HG03432 (cell line): ENCODE results near the gene SMURF2.
A peak's percentile ranks its signal among the peaks of the same experiment; 100 is the strongest.
"Not testable (repeated sequence)": the region's sequence is repeated elsewhere in the genome, so short reads cannot be mapped to it uniquely, and the experiment has no call there.

ENCODE experiments used
- ATAC-seq: cut with Tn5 transposase; IDR thresholded peaks from one replicate; pipeline ENCODE4 v1.9.1; 2021; ENCODE audit warnings: mild to moderate bottlenecking, moderate library complexity; ENCODE audit not compliant: unreplicated experiment

The SMURF2 gene

DNA sequence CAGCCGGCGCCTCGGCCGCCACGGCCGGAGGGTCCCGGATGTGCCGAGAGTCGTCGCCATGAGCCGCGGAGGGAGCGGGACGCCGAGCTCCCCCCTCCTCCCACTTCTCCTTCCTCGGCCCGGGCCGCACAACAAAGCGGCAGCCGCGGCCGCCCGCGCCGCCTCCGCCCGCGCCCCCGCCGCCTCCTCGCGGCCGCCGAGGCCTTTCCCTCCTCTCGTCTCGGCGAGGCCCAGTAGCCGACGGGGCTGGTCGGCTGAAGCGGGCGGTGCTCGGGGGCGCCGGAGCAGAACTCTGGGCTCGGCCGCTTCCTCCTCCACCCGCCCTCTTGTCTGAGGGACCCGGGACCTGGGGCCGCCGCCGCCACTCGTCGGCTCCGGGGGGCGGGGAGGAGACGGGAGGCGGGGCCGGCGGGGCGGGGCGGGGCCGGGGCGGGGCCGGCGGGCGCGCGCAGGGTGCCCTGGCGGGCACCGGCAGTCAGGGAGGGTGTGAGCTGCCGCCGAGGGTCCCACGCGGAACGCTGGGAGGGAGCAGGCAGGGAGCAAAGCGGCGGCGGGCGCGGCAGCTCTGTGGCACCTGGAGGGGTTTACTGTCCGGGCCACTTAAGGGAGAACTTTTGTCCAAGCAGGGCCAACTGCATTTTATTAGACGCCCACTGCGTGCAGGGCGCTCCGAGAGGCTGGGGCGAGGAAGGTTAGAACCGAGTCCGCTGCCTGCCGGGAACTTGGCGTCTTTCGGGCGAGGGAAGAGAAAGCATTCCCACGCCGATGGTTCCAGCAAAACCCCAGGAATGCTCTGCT, at the start of gene SMURF2:
SMURF2 (minus strand) TSS at position 332 of the 798 bp plus-strand sequence. CDS start 427 bp downstream, outside the sequence.
- peak; percentile 85 for ATAC-seq

DNA sequence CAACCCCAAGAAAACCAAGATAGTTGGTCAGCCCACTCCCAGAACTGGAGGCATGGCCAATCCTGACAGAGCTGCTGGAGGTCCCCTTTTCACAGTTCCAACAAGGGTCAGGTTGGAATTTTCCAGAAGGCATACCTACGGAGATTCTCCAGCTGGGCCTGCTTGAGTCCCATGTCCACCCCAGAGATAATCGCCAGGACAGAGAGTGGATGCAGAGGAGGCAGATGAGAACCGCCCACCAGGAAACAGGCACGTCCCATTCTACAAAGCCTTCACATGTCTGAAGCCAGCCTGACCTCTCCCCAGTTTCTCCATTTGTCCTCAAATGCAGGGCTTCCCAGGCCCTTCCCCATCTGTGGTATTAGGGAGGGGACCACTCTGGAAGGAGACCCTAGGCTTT, 47.4 kb upstream of the SMURF2 start:
- no peak for ATAC-seq

DNA sequence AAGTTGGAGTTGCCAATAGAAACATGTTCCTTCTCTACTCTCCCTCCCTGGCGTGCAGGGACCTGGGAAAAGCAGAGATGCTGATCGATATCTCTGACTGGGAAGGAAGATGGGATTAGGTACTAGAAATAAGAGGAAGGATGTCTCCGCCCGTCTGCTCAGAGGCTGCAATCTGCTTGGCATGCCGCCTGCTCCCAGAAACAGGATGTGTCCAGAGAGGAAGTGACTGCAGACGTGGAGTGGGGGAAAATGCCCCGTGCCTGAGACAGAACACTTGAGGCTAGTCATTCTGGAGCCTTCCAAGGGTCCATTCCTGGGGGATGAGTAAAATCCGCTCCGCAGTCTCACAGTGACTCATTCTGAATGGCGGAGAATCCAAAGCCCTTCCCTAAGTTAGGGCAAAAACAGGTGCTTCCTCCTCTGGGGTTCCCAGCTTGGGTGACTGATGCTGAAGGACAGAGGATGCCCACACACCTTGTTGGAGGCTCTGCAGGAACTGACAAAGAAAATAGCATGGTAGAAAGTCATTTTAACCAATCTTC, 45.0 kb upstream of the SMURF2 start:
- ATAC-seq = no peak

DNA sequence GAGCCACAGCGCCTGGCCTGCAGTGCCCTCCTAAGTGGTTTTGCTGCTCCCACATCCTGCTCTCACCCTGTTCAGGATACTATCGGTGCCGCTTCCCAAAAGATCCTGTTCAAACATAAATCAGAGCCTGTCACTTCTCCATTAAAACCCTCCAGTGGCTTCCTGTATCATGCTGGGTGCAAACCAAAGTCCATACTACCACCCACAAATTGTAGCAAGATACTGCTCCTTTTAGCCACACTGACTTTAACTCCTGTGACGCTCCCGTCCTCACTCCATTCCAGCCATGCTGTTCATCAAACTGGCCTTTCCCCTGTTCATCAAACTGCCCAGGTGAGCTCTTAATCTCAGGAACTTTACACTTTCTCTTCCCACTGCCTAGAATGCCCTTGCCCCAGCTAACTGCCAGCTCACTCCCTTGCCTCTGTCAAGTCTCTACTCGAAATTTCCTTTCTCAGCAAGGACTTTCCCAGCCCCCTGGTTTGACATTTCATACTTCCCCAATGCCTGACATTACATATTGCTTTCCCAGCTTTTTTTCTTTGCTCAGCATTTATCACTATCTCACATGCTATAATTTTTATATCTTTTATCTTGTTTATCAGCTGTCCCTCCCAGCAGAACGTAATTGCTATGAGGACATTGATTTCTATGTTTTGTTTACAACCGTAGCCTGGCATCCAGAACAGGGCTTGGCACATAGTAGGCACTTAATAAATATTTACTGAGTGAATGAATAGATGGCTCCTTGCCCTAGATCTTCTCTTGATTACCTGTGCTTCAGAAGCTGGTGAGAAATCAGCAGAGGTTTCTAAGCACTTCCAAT, 44.3 kb upstream of the SMURF2 start:
- no peak for ATAC-seq

DNA sequence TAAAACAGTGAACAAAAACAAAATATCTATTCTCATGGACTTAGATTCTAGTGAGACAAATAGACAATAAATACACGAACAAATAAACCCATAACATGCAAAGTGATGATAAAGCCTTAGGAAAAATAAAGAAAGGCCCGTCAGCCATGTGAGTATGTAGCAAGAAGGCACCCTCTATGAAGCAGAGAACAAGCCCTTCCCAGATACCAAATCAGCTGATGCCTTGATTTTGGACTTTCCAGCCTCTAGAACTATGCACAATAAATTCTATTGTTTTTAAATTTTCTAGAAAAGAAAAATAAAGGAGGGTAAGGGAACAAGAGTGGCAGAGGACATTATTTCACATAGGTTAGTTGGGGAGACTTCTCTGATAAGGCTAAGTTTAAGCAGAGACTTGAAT, 40.7 kb upstream of the SMURF2 start:
- no peak for ATAC-seq

DNA sequence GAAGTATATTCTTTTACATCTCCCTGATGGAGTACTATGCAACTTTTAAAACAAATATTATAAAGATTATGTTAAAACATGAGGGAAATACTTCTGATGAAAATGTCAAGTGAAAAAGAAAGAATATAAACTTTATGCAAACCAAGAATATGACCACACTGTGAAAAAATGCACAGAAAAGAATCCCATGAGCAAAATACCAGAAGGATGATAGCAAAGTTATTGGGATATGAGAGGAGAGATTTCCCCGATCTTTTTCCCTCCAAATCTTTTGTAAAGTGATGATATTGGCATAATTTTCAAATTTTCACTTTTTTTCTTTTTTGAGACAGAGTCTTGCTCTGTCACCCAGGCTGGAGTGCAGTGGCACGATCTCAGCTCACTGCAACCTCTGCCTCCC, 36.6 kb upstream of the SMURF2 start:
- no peak for ATAC-seq

DNA sequence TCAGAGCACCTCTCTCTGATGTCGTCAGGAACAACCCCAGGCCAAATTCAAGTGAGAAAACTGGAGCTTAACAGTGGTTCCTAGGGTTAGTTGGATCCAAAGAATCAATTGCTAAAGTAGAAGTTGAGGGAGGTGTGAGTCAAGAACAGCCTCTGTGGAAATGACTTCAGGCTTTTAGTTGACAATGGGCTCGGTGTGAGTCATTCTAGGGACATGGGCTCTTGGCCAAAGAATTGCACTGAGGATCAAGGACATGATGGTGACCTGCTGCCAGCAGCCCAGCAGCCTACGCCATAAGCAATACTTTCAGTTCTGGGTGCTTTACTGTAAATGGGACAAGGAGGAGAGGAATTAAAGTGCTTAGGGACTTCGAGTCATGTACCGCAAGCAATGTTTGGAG, 32.1 kb upstream of the SMURF2 start:
- no peak for ATAC-seq

DNA sequence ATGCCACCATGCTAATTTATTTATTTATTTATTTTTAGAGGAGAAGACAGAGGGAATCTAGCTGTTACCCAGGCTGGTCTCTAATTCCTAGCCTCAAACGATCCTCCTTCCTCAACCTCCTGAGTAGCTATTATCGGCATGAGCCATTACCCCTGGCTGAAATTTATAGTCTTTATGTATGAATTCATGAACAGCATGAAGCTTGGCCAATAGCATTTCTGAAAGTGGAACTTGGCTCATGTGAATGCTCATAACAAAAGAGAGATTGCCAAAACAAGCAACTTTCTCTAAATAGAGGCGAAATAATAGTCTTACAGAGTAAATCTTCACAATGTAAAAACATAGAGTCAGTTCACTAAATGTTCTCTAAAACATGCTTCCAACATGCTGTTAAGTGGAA, 30.1 kb upstream of the SMURF2 start:
- no peak for ATAC-seq

DNA sequence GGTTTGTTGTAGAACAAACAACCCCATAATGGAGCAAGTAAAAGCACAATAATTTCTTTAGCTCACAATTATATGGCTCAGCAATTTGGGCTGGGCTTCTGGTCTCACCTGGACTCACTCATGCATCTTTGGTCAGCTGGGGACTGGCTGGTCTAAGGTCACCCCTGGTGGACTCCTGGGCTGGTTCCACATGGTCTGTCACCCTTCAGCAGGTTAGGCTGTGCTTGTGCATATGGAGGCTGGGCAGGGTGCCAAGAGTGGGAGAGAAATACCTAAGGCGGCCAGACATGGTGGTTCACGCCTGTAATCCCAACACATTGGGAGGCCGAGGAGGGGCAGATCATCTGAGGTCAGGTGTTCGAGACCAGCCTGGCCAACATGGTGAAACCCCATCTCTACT, 27.0 kb upstream of the SMURF2 start:
- no peak for ATAC-seq

DNA sequence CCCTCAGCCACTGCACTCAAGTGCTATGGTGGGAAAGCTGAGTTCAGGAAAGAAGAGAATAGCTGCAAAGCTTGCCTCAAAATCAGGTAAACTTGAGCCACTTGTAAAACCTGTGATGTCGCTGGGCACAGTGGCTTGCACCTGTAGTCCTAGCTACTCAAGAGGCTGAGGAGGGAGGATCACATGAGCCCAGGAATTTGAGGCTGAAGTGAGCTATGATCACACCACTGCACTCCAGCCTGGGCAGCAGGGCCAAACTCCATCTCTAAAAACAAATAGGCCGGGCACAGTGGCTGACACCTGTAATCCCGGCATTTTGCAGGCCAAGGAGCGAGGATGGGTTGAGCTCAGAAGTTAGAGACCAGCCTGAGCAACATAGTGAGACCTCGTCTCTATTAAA, 26.4 kb upstream of the SMURF2 start:
- no peak for ATAC-seq

DNA sequence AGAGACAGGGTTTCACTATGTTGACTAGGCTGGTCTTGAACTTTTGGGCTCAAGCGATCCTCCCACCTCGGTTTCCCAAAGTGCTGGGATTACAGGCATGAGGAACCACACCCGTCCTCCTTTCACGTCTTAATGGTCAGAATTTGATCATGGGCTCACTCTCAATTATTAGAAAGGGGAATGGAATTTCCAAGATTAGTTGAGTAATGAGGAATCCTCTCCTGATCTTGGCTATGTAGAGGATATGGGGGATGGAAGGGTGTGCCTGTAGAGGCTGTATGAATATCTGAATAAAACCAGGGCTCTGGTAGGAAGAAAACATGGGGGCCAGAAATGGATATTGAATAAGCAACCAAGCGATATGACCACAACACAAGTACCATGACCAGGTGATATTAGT, 25.9 kb upstream of the SMURF2 start:
- no peak for ATAC-seq

DNA sequence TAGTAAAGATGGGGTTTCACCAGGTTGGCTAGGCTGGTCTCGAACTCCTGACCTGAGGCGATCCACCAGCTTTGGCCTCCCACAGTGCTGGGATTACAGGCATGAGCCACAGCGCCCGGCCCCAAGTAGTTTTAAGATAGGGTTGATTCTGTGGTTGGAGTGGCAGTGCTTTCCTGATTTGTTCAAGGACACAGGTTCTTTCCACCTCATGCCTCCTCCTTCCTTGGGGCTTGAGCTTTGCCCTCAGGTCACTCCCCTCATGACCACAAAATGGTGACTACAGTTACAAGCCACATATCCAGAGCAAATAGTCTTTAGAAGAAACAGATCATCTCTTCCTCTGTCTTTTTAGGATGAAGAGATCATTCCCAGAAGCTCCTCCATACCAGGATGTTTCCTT, 25.3 kb upstream of the SMURF2 start:
- ATAC-seq = no peak

DNA sequence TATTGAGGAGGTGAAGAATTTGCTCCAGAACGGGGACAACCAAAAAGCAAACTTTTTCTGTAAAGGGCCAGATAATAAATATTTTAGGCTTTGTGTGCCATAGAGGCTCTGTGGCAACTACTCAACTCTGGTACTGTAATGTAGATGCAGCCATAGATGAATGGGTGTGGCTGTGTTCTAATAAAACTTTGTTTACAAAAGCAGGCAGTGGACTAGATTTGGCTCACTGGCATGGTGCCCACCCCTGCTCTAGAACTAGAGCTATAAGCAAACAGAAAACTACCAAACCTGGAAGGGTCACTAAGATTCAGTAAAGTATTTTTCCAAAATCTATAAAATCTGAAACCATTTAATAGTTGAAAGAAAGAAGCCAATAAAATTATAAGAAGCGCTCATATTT, 24.6 kb upstream of the SMURF2 start:
- ATAC-seq = no peak

DNA sequence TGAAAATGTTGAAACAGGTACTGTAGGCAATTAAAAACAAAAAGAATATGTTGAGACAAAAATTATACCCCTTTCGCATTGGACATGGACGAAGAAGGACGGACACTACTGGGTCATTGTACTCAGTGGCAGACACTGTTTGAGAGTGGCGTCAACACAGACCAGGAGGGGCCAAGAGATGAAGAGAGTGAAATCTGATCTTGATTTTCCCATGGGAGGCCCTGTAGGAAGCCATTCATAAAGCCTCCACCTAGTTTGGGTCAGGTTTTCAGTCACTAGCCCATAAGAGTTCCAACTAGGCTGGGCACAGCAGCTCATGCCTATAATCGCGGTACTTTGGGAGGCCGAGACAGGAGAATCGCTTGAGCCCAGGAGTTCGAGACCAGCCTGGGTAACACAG, 23.6 kb upstream of the SMURF2 start:
- no peak for ATAC-seq

DNA sequence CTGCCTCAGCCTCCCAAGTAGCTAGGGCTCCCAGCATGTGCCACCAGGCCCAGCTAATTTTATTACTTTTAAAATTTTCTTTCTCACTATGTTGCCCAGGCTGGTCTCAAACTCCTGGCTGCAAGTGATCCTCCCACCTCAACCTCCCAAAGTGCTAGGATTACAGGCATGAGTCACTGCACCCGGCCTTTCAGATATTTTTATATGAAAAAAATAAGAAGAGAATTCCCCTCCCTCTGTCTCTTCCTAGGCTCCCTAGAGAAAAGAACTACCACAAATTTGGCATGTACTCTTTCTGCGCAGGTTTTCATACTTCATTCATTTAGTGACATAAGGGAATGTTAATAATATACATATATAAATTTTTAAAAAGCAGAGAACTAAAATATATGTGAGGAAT, 21.7 kb upstream of the SMURF2 start:
- no peak for ATAC-seq

DNA sequence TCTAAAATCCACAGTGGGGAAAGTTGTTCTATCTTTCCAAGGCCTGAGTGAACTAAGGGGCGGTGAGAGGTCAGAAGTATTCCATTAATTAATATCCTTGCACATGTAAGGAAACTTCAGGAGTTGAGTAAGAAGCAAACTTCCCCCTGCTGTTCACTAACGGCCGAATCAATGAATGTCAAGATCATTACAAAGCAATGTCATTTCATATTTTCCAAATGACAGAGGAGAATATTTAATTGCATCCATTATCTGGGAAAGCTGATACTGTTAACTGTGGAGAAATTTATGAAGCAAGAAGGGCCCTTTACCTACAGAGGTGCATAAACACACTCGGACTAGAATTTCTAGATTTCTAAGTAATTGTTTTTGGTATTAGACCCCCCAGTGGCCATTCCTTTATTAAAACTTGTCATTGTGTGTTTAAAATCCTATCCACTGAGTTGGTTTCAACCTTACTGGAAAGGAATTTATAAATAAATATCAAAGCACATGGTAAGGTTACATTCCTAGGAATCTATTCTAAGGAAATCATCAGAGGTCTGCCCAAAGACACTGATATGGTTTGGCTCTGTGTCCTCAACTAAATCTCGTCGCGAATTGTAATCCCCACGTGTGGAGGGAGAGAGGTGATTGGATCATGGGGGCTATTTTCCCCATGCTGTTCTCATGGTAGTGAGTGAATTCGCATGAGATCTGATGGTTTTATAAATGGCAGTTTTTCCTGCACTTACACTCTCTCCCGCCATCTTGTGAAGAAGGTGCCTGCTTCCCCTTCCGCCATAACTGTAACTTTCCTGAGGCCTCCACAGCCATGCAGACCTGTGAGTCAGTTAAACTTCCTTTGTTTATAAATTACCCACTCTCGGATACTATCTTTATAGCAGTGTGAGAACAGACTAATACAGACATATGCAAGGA, 20.4 kb upstream of the SMURF2 start:
- ATAC-seq = no peak

DNA sequence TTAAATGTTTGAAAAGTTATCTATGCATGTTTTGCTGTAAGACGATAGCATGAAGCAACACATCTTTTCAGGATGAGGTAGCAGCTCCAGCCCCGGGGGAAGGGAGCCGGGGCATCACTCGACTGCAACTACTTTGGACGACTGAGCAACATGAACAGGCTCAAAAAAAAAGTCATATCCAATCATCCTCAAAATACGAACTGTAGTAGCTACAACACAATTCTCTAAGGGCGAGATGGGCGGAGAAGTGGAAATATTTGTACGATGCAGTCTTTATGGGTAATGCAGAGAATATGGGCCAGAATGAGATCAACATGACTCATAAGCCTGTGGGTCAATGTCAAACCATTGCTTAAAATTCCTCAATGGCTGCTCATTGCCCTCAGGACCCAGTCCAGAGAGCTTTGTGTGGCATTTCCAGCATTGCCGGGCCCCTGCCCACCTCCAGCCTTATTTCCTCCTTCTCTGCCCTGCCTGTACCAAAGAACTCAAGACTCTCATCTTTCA, 17.7 kb upstream of the SMURF2 start:
- no peak for ATAC-seq

DNA sequence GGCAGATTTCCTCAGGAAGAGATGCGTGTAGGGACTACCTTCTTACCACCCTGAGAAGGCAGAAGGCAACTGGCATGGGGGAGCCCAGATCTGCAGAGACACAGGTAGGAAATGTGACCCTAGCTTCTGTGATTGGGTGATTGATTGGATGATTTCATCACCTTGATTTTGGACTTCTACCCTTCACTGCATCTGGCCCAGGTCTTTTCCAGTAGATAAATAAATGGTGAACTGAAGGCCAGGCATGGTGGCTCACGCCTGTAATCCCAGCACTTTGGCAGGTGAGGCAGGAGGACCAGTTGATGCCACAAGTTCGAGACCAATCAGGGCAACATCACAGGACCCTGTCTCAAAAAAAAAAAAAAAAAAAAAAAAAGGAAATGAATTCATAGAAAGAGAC, 14.7 kb upstream of the SMURF2 start:
- no peak for ATAC-seq

DNA sequence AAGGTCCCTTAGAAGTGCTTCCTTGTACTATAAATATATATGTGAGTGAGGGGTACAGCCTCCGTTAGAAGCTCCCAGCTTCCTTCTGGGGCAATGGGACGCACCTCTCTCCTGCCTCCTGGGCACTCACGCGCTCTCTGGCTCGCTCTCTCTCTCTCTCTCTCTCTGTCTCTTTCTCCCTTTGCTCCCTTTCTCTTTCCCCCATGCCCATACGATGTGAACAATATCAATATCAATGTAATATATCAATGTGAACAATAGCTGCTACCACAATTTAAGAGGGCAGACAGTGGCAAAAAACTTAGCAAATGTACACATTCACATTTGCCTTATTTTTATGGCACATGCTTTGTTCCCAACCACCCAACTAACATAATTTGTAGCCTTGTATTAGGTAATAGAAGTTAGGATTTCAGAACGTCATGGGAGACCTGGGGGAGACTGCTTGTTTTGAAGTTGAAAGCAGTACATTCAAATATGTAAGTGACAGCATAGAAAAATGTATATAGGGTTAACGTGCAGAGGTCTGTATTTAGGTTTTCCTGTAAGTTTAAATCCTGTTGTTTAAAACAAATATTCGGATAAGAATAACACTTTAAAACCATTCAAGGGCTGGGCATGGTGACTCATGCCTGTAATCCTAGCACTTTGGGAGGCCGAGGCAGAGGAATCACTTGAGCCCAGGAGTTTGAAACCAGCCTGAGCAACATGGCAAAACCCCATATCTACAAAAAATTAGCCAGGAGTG, 8.9 kb upstream of the SMURF2 start:
- ATAC-seq = not testable (repeated sequence)
